Measurements from ENCODE around the gene CAPN15.

- no peak for TF ChIP-seq POLR2AphosphoS5 (IDR thresholded peaks at IDR 0.05)
- no peak for TF ChIP-seq EP300 (IDR thresholded peaks at IDR 0.05)
- TF ChIP-seq CTCF (IDR thresholded peaks at IDR 0.05) = no peak
Measured at GRCh38 chr16:515939-516226, 11.6 kb upstream of the CAPN15 start.

All from suprapubic skin (tissue), 4 donors.